ENCODE data around the gene OR6N1. TPM values are rescaled to one million over a fixed set of nuclear protein-coding genes. Genes with fewer than 3 reads are reported as not detected.

The OR6N1 gene
- total RNA-seq, 3 donors from 2014 or later = not detected

- H3K4me1 ChIP-seq = no peaks in the 10 kb centered on the region
- H3K9me3 ChIP-seq = no peaks in the 10 kb centered on the region
- DNase-seq (ENCODE audit: low spot score in 2 of 2) = no peak
- H3K27me3 ChIP-seq = no peaks in the 10 kb centered on the region
- TF ChIP-seq, protein P1, sequence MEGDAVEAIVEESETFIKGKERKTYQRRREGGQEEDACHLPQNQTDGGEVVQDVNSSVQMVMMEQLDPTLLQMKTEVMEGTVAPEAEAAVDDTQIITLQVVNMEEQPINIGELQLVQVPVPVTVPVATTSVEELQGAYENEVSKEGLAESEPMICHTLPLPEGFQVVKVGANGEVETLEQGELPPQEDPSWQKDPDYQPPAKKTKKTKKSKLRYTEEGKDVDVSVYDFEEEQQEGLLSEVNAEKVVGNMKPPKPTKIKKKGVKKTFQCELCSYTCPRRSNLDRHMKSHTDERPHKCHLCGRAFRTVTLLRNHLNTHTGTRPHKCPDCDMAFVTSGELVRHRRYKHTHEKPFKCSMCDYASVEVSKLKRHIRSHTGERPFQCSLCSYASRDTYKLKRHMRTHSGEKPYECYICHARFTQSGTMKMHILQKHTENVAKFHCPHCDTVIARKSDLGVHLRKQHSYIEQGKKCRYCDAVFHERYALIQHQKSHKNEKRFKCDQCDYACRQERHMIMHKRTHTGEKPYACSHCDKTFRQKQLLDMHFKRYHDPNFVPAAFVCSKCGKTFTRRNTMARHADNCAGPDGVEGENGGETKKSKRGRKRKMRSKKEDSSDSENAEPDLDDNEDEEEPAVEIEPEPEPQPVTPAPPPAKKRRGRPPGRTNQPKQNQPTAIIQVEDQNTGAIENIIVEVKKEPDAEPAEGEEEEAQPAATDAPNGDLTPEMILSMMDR (IDR thresholded peaks at IDR 0.05) = no peak
- TF ChIP-seq POLR2AphosphoS5 (IDR thresholded peaks at IDR 0.05) (no peak), POLR2A (IDR thresholded peaks at IDR 0.05) (no peak)
- no peaks in the 10 kb centered on the region for H3K36me3 ChIP-seq
- H3K4me3 ChIP-seq = no peak within 1 kb of the TSS
- intact Hi-C loops (cut with DNase I; ENCODE audit: low total_unique reads) = no loop called here
- H3K27ac ChIP-seq = no peak within 1 kb of the TSS
Measured at GRCh38 chr1:158754420-158754819, 17.6 kb downstream of the OR6N1 start, which contains the start of gene OR6K6. Gene OR6K6, plus strand, starts transcription at chr1:158754720. Its CDS starts 168 bp downstream, at chr1:158754888.

GRCh38 chr1:158752155-158752712, 19.8 kb downstream of the OR6N1 start:
- no peaks in the 10 kb centered on the region for H3K9me3 ChIP-seq
- no peaks in the 10 kb centered on the region for H3K36me3 ChIP-seq
- no peaks in the 10 kb centered on the region for H3K27me3 ChIP-seq
- H3K4me1 ChIP-seq = no peaks in the 10 kb centered on the region
- TF ChIP-seq POLR2AphosphoS5 (IDR thresholded peaks at IDR 0.05) (no peak), POLR2A (IDR thresholded peaks at IDR 0.05) (no peak)
- TF ChIP-seq, protein P1 (IDR thresholded peaks at IDR 0.05) = no peak
- intact Hi-C loops (cut with DNase I; ENCODE audit: low total_unique reads) = no loop called here
- no peak for DNase-seq (ENCODE audit: low spot score in 2 of 2)
- H3K27ac ChIP-seq = no peak overlapping the region
- H3K4me3 ChIP-seq = no peak overlapping the region

- H3K4me1 ChIP-seq = no peaks in the 10 kb centered on the region
- H3K4me3 ChIP-seq = no peak overlapping the region
- intact Hi-C loops (cut with DNase I; ENCODE audit: low total_unique reads) = loop anchor here (2.0 kb wide), 1 partner anchor 13 kb away; no protein-coding TSS in a partner anchor
- no peak overlapping the region for H3K27ac ChIP-seq
- H3K27me3 ChIP-seq = no peaks in the 10 kb centered on the region
- no peak for TF ChIP-seq POLR2AphosphoS5 (IDR thresholded peaks at IDR 0.05)
- no peak for TF ChIP-seq POLR2A (IDR thresholded peaks at IDR 0.05)
- TF ChIP-seq, protein P1 (IDR thresholded peaks at IDR 0.05) = no peak
- H3K9me3 ChIP-seq = no peaks in the 10 kb centered on the region
- no peaks in the 10 kb centered on the region for H3K36me3 ChIP-seq
- DNase-seq (ENCODE audit: low spot score in 2 of 2) = no peak
Measured at GRCh38 chr1:158735848-158736247, 36.1 kb downstream of the OR6N1 start.

DNA sequence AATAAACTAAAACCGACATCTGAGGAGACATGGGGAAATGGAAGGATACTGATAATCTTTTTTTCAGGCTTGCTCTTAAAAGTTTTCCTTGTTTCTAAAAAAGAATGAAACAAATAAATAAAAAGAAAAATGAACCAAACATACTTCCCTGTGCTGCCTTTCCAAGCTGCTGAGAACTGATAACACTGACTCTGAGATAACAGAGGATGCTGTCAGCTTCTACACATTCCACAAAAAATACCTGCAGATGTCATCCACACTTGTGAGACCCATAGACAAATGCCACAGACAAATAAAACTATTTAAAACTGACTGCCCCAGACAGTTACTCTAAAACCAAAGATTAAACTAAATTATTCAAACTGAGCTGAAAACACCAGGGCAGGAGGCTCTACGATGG, 39.5 kb downstream of the OR6N1 start:
- no peaks in the 10 kb centered on the region for H3K36me3 ChIP-seq
- intact Hi-C loops (cut with DNase I; ENCODE audit: low total_unique reads) = no loop called here
- H3K9me3 ChIP-seq = no peaks in the 10 kb centered on the region
- H3K27me3 ChIP-seq = no peaks in the 10 kb centered on the region
- H3K4me1 ChIP-seq = no peaks in the 10 kb centered on the region
- H3K4me3 ChIP-seq = no peak overlapping the region
- no peak for DNase-seq (ENCODE audit: low spot score in 2 of 2)
- no peak overlapping the region for H3K27ac ChIP-seq
- TF ChIP-seq POLR2AphosphoS5 (IDR thresholded peaks at IDR 0.05) = no peak
- no peak for TF ChIP-seq POLR2A (IDR thresholded peaks at IDR 0.05)
- TF ChIP-seq, protein P1 (IDR thresholded peaks at IDR 0.05) = no peak

DNA sequence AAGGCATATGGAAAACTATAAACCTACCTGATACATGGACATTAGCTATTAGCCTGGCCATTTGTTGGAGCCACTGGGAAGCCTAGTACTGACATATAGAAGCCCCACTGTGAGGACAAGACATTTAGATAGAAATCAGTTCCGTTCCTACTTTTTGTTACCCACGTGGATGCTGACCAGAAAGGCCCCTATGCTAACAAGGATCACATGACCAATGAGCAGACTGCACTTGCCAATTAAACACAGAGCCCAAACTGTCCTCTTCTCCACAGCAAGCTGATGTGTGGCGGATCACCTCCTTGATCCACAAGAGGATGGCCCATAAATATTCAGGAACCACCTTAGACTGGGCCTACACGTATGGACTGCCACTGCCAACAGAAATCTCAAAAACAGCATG, 40.3 kb downstream of the OR6N1 start:
- Histone ChIP-seq H3K4me3 (no peak overlapping the region), H3K9me3 (no peaks in the 10 kb centered on the region), H3K36me3 (no peaks in the 10 kb centered on the region), H3K4me1 (no peaks in the 10 kb centered on the region), H3K27me3 (no peaks in the 10 kb centered on the region), H3K27ac (no peak overlapping the region)
- TF ChIP-seq, protein P1 (IDR thresholded peaks at IDR 0.05) = no peak
- no peak for DNase-seq (ENCODE audit: low spot score in 2 of 2)
- intact Hi-C loops (cut with DNase I; ENCODE audit: low total_unique reads) = no loop called here
